ENCODE results near the gene TLE2. TPM values are rescaled to one million over a fixed set of nuclear protein-coding genes. Genes with fewer than 3 reads are reported as not detected.

TLE2 gene
- total and polyA plus RNA-seq, 9 of the 15 experiments (the other 6 are each of a cell fraction or from before 2014, with no cell fraction given) = 0.35 to 13.1 (median 6.2) TPM

- TF ChIP-seq TEAD1 (CRISPR knock-in tag; IDR thresholded peaks at IDR 0.05) (no peak), GATA2 (CRISPR knock-in tag; IDR thresholded peaks at IDR 0.05) (no peak), ZNF311 (CRISPR knock-in tag; IDR thresholded peaks at IDR 0.05) (no peak), ZEB2 (IDR thresholded peaks at IDR 0.05) (no peak), NFIC (IDR thresholded peaks at IDR 0.05) (no peak), CEBPB (tag; IDR thresholded peaks at IDR 0.05) (no peak), TBL1XR1 (IDR thresholded peaks at IDR 0.05; ENCODE audit: low read length in 2 of 2) (no peak), ZNF12 (CRISPR knock-in tag; IDR thresholded peaks at IDR 0.05) (no peak), ARID1B (IDR thresholded peaks at IDR 0.05) (no peak; the same call in 1 of the 2 replicates), ARNT (IDR thresholded peaks at IDR 0.05) (no peak), ARID3B (CRISPR knock-in tag; IDR thresholded peaks at IDR 0.05; ENCODE audit: borderline replicate concordance) (no peak), ZKSCAN3 (CRISPR knock-in tag; IDR thresholded peaks at IDR 0.05) (no peak), KAT7 (CRISPR knock-in tag; IDR thresholded peaks at IDR 0.05; ENCODE audit: borderline replicate concordance) (no peak), ZNF699 (CRISPR knock-in tag; IDR thresholded peaks at IDR 0.05; ENCODE audit: insufficient replicate concordance) (no peak), NCOA4 (IDR thresholded peaks at IDR 0.05; ENCODE audit: partially characterized antibody) (no peak), PCBP1 (IDR thresholded peaks at IDR 0.05; ENCODE audit: low read depth, low read length, poor library complexity, severe bottlenecking) (no peak), STAT5B (CRISPR knock-in tag; IDR thresholded peaks at IDR 0.05) (no peak), TCF15 (CRISPR knock-in tag; IDR thresholded peaks at IDR 0.05) (no peak), ZSCAN32 (CRISPR knock-in tag; IDR thresholded peaks at IDR 0.05) (peak; percentile 50; the same call in 1 of the 2 replicates), POLR2G (IDR thresholded peaks at IDR 0.05; ENCODE audit: low read depth, low read length) (peak; percentile 71; the same call in 1 of the 2 replicates), MCM5 (IDR thresholded peaks at IDR 0.05; ENCODE audit: low read depth) (no peak), PHTF2 (CRISPR knock-in tag; IDR thresholded peaks at IDR 0.05) (no peak), ELF1 (tag; IDR thresholded peaks at IDR 0.05) (peak; percentile 74), CGGBP1 (CRISPR knock-in tag; IDR thresholded peaks at IDR 0.05) (no peak), HDAC2 (IDR thresholded peaks at IDR 0.05) (peak; percentile 14; the same call in 1 of the 2 replicates), PHF21A (IDR thresholded peaks at IDR 0.05; ENCODE audit: borderline replicate concordance, low read depth) (no peak), ZNF449 (CRISPR knock-in tag; IDR thresholded peaks at IDR 0.05) (no peak)
Observed at GRCh38 chr19:3061182-3062161, 32.4 kb upstream of the TLE2 start (continued).
